Measurements from ENCODE around the gene ICOS.
"Not testable (repeated sequence)": the region's sequence is repeated elsewhere in the genome, so short reads cannot be mapped to it uniquely, and the experiment has no call there.

Gene ICOS

GRCh38 chr2:203918839-203919238 lies 17.7 kb upstream of the ICOS start:
- FAIRE-seq, result no peak

- FAIRE-seq, result no peak
Observed at GRCh38 chr2:203925512-203926158, 10.9 kb upstream of the ICOS start.

GRCh38 chr2:203928849-203929248 lies 7.7 kb upstream of the ICOS start:
- FAIRE-seq, result no peak

- not testable (repeated sequence) for FAIRE-seq
Observed at GRCh38 chr2:203931262-203931661, 5.3 kb upstream of the ICOS start.

GRCh38 chr2:203934041-203934492 lies 2.5 kb upstream of the ICOS start:
- no peak for FAIRE-seq

- no peak for FAIRE-seq
Observed at GRCh38 chr2:203934711-203935438, 1.7 kb upstream of the ICOS start.

GRCh38 chr2:203935568-203935967 lies 995 bp upstream of the ICOS start:
- FAIRE-seq, result no peak

GRCh38 chr2:203936949-203937348 lies 386 bp downstream of the ICOS start:
- no peak for FAIRE-seq

- FAIRE-seq, result no peak
Observed at GRCh38 chr2:203937788-203938187, 1.2 kb downstream of the ICOS start.

GRCh38 chr2:203940039-203940438 lies 3.5 kb downstream of the ICOS start:
- no peak for FAIRE-seq

GRCh38 chr2:203943493-203944382 lies 7.2 kb downstream of the ICOS start:
- FAIRE-seq, result not testable (repeated sequence)

GRCh38 chr2:203948733-203949132 lies 12.2 kb downstream of the ICOS start:
- FAIRE-seq, result no peak

GRCh38 chr2:203949228-203949627 lies 12.7 kb downstream of the ICOS start:
- FAIRE-seq, result no peak

GRCh38 chr2:203951366-203951902 lies 14.9 kb downstream of the ICOS start:
- no peak for FAIRE-seq

- FAIRE-seq, result no peak
Observed at GRCh38 chr2:203959265-203959664, 22.7 kb downstream of the ICOS start.

GRCh38 chr2:203959672-203960071 lies 23.1 kb downstream of the ICOS start:
- no peak for FAIRE-seq

GRCh38 chr2:203960811-203961210 lies 24.2 kb downstream of the ICOS start:
- no peak for FAIRE-seq

GRCh38 chr2:203965190-203965589 lies 28.6 kb downstream of the ICOS start:
- not testable (repeated sequence) for FAIRE-seq

GRCh38 chr2:203971251-203971650 lies 34.7 kb downstream of the ICOS start:
- FAIRE-seq, result no peak

- no peak for FAIRE-seq
Observed at GRCh38 chr2:203972066-203972465, 35.5 kb downstream of the ICOS start.

- no peak for FAIRE-seq
Observed at GRCh38 chr2:203973000-203973399, 36.4 kb downstream of the ICOS start.

GRCh38 chr2:203973676-203974075 lies 37.1 kb downstream of the ICOS start:
- FAIRE-seq, result no peak

GRCh38 chr2:203975912-203976311 lies 39.3 kb downstream of the ICOS start:
- FAIRE-seq, result no peak
